ENCODE results near the gene TRIP11.

DNA sequence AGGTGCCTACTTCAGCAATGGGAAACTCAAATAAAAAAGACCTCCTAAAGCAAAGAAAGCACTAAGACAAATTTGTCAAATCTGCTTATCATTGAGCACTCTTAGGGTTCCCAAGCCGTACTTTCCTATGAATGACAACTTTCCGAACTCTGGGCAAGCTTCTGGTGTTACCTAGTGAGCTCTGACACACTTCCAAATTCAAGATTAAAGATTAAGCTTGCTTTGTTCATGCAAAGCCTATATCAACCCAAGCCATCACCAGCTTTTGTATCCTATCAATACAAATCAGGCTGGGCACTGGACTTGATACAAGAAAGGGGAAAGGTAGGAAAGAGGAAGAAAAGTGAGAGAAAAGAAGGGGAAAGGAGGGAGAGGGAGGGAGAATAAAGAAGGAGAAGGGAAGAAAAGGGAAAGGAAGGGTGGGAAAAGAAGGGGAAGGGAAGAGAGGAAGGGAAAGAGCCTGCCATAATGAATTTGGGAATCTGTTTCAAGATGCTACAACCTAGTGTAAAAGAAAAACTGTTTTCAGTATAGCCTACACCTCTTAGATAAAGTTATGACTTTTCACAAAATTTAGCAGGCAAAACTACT is 68.6 kb downstream of the TRIP11 start:
- TF ChIP-seq CTCF (IDR thresholded peaks at IDR 0.05) (no peak), POLR2AphosphoS5 (IDR thresholded peaks at IDR 0.05) (no peak)

Measured in breast epithelium (tissue), 3 donors.